Gastrocnemius medialis (tissue), 4 donors: ENCODE results near the gene EPYC. TPM values are rescaled to one million over a fixed set of nuclear protein-coding genes. Genes with fewer than 3 reads are reported as not detected.

ENCODE experiments used
- ATAC-seq, 2 donors: fragments of 150-250 bp; one replicate each; pipeline ENCODE4 v1.9.1; 2016
- DNase-seq, 2 donors: peaks; one replicate each; pipeline ENCODE4 v3.0.0-alpha.2; 2019
- H3K27ac ChIP-seq, 4 donors: fragments of 200-600 bp; sonication (generic); 1 replicate in 1 of 4; 2 replicates in 3 of 4; pipeline ENCODE4 v1.5.1; 2016 to 2018; ENCODE audit warnings: mild to moderate bottlenecking in 2 of 4, moderate library complexity in 1 of 4
- H3K27me3 ChIP-seq, 3 donors: fragments of 200-600 bp; sonication (generic) in 2 of 3; 1 replicate in 1 of 3; 2 replicates in 2 of 3; pipeline versions ENCODE4 v1.5.1 to v1.6.0; 2016 to 2019; ENCODE audit warnings: mild to moderate bottlenecking in 1 of 3, moderate library complexity in 1 of 3
- H3K36me3 ChIP-seq, 2 donors: fragments of 200-600 bp; sonication (generic) in 1 of 2; one replicate each; pipeline ENCODE4 v1.5.1; 2017 to 2018
- H3K4me1 ChIP-seq, 2 donors: fragments of 200-600 bp; sonication (generic) in 1 of 2; one replicate each; pipeline ENCODE4 v1.5.1; 2016 to 2017; ENCODE audit warnings: mild to moderate bottlenecking in 2 of 2
- H3K4me3 ChIP-seq, 4 donors: fragments of 200-600 bp; sonication (generic) in 3 of 4; 1 replicate in 1 of 4; 2 replicates in 3 of 4; pipeline ENCODE4 v1.5.1; 2016 to 2019; ENCODE audit warnings: mild to moderate bottlenecking in 2 of 4
- H3K9me3 ChIP-seq, 3 donors: fragments of 200-600 bp; sonication (generic) in 2 of 3; 1 replicate in 1 of 3; 2 replicates in 2 of 3; pipeline ENCODE4 v1.5.1; 2016 to 2019
- POLR2A ChIP-seq, 2 donors: fragments of 450-650 bp; IDR thresholded peaks; one replicate each; pipeline ENCODE4 v1.6.1; 2017; ENCODE audit warnings: antibody characterized with exemption in 2 of 2, mild to moderate bottlenecking in 2 of 2, moderate library complexity in 2 of 2
- in situ Hi-C, 4 donors: fragments of 200-750 bp; cut with MboI; loops; one replicate each; pipeline versions ENCODE4 v1.15.0 to v1.8.0; 2017; ENCODE audit warnings: low sequenced_read_pairs in 4 of 4
- intact Hi-C: fragments of 100-400 bp; cut with DNase I; formaldehyde crosslinking; loops from one replicate; pipeline ENCODE4 v1.15.1; 2023; ENCODE audit warnings: low total_unique reads
- total RNA-seq, 4 donors: library from RNA; depleted of rRNA; stranded (reverse); fragments of >200 nt; gene quantifications; one replicate each; pipeline versions ENCODE4 v1.1.0 to v1.2.3, GENCODE V29; 2016
- TF ChIP-seq, protein P1 (sequence below), 5 experiments: fragments of 450-650 bp in 3 of 5; fragments of 200-600 bp in 2 of 5; sonication (generic) in 2 of 5; IDR thresholded peaks in 4 of 5; conservative IDR thresholded peaks in 1 of 5; 1 replicate in 4 of 5; 2 replicates in 1 of 5; pipeline ENCODE4 v1.5.1; 2016 to 2019; ENCODE audit warnings: antibody characterized with exemption in 5 of 5, mild to moderate bottlenecking in 3 of 5, moderate library complexity in 3 of 5

EPYC gene
- total RNA-seq, 4 donors from 2014 or later, result not detected

DNA sequence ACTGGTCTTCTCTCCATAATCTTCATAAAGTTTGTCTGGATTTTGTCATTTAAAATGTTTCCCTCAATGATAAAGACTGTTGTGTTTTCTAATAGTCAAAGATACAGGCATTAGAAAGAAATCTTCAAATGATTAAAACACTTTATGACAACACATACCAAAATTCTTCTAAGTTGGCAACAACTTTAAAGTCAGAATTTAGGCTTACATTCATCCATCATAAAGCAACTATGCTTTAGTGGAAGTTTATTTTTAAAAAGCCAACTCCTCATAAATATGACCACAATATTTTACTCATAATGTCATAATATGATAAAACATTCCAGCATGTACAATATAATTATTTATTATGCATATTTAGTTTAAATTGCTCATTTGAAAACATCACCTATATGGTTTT is 32.5 kb downstream of the EPYC start:
- no peaks in the 10 kb centered on the region for H3K27me3 ChIP-seq
- H3K36me3 ChIP-seq, result no peaks in the 10 kb centered on the region
- H3K27ac ChIP-seq, result no peak overlapping the region
- no peak overlapping the region for H3K4me3 ChIP-seq
- ATAC-seq (no peak), DNase-seq (no peak)
- TF ChIP-seq, protein P1, sequence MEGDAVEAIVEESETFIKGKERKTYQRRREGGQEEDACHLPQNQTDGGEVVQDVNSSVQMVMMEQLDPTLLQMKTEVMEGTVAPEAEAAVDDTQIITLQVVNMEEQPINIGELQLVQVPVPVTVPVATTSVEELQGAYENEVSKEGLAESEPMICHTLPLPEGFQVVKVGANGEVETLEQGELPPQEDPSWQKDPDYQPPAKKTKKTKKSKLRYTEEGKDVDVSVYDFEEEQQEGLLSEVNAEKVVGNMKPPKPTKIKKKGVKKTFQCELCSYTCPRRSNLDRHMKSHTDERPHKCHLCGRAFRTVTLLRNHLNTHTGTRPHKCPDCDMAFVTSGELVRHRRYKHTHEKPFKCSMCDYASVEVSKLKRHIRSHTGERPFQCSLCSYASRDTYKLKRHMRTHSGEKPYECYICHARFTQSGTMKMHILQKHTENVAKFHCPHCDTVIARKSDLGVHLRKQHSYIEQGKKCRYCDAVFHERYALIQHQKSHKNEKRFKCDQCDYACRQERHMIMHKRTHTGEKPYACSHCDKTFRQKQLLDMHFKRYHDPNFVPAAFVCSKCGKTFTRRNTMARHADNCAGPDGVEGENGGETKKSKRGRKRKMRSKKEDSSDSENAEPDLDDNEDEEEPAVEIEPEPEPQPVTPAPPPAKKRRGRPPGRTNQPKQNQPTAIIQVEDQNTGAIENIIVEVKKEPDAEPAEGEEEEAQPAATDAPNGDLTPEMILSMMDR (IDR thresholded peaks at IDR 0.05 in 4 of 5, conservative IDR thresholded peaks at IDR 0.05 in 1 of 5), result no peak
- no peak for TF ChIP-seq POLR2A (IDR thresholded peaks at IDR 0.05)
- intact Hi-C loops (no loop called here), in situ Hi-C loops (loop anchor here (10.0 to 25.0 kb wide), 4 partner anchors 365 to 1690 kb away; partner anchors contain the start of gene POC1B (in 1 of the 4))
- H3K4me1 ChIP-seq, result no peaks in the 10 kb centered on the region
- H3K9me3 ChIP-seq, result no peaks in the 10 kb centered on the region

DNA sequence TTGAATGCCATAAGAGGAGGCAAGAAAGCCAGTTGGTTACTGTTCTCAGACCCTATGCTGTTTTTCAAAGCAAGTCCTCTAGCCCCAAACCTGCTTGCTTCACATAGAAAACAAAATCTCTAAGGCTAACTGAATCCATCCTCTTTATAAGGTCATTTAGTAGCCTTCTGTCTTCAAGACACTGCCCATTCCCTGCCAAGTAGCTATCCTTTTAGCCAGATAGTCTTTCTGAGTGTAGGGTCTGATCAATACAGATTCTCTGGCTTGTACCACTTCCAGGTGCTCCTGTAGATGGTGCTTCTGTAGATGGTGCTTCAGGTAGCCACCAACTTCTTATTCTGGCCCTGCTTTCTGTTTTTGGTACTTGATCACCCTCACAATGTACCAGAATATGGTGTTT is 33.9 kb downstream of the EPYC start:
- DNase-seq (no peak), ATAC-seq (no peak)
- no peaks in the 10 kb centered on the region for H3K27me3 ChIP-seq
- in situ Hi-C loops (loop anchor here (10.0 to 25.0 kb wide), 4 partner anchors 366 to 1691 kb away; partner anchors contain the start of gene POC1B (in 1 of the 4)), intact Hi-C loops (no loop called here)
- no peaks in the 10 kb centered on the region for H3K36me3 ChIP-seq
- H3K9me3 ChIP-seq, result no peaks in the 10 kb centered on the region
- H3K4me1 ChIP-seq, result no peaks in the 10 kb centered on the region
- H3K27ac ChIP-seq, result no peak overlapping the region
- H3K4me3 ChIP-seq, result no peak overlapping the region
- TF ChIP-seq, protein P1 (IDR thresholded peaks at IDR 0.05 in 4 of 5, conservative IDR thresholded peaks at IDR 0.05 in 1 of 5), result no peak
- TF ChIP-seq POLR2A (IDR thresholded peaks at IDR 0.05), result no peak

DNA sequence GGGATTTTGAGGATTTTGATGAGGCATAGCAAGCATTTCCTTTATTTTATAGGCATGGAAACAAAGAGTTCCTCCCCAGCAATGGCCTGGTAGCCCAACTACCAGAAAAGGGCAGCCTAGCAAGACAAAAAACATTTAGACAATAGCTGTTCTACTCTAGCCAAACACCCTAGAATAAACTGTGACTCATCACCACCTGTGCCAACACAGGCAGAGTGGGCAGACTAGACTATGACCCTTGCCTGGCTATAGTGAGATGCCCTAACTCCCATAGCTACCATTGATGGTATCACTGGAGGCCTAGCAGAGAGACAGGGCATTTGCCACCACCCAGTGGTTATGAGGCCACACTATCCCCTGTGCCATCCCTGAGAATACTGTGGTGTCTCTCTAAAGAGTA is 34.3 kb downstream of the EPYC start:
- Histone ChIP-seq H3K9me3 (no peaks in the 10 kb centered on the region), H3K27me3 (no peaks in the 10 kb centered on the region), H3K4me3 (no peak overlapping the region), H3K27ac (no peak overlapping the region), H3K36me3 (no peaks in the 10 kb centered on the region), H3K4me1 (no peaks in the 10 kb centered on the region)
- TF ChIP-seq, protein P1 (IDR thresholded peaks at IDR 0.05 in 4 of 5, conservative IDR thresholded peaks at IDR 0.05 in 1 of 5), result no peak
- TF ChIP-seq POLR2A (IDR thresholded peaks at IDR 0.05), result no peak
- in situ Hi-C loops (loop anchor here (10.0 to 25.0 kb wide), 4 partner anchors 367 to 1692 kb away; partner anchors contain the start of gene POC1B (in 1 of the 4)), intact Hi-C loops (no loop called here)
- DNase-seq (no peak), ATAC-seq (no peak)

DNA sequence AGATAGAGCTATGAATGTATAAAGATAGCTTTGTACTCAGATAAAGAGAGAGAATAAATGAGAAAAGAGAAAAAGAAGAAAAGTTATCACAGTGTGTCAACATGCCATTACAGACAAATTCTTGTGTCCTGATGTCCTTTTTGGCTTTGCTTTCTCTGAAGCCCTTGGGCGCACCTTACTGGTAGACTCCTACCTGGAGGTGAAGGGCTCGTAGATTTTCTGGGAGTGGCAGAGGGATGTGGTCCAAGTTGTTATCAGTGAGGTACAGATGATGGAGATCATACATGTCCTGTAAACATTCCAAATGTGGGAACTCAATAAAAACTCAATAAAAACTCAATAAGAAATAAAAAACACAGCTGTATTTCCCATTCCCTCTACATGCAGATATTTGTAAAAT is 34.9 kb downstream of the EPYC start:
- intact Hi-C loops, result no loop called here
- Histone ChIP-seq H3K27ac (no peak overlapping the region), H3K4me3 (no peak overlapping the region), H3K27me3 (no peaks in the 10 kb centered on the region), H3K9me3 (no peaks in the 10 kb centered on the region), H3K4me1 (no peaks in the 10 kb centered on the region), H3K36me3 (no peaks in the 10 kb centered on the region)
- TF ChIP-seq POLR2A (IDR thresholded peaks at IDR 0.05), result no peak
- TF ChIP-seq, protein P1 (IDR thresholded peaks at IDR 0.05 in 4 of 5, conservative IDR thresholded peaks at IDR 0.05 in 1 of 5), result no peak
- no peak for DNase-seq
- in situ Hi-C loops, result loop anchor here (10.0 to 25.0 kb wide), 4 partner anchors 367 to 1692 kb away; partner anchors contain the start of gene POC1B (in 1 of the 4)
- ATAC-seq, result no peak

DNA sequence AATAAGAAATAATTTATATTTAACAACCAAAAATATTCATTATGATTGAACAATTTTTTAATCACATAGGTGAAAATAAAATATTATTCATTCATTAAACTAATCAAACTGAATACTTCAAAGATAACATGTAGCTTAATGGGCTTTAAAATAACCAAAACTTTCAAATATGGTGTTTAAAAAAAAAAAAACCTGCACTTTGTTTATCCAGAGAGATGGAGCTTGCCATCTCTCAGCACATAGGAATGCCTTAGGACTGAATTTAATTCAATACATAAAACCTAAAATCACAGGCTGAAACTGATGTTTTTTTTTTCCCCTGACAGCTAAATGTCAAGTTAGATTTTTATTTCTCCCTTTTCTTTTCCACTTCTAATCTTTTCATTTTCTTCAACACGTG is 35.4 kb downstream of the EPYC start:
- no peak overlapping the region for H3K4me3 ChIP-seq
- no peaks in the 10 kb centered on the region for H3K9me3 ChIP-seq
- no peak for TF ChIP-seq POLR2A (IDR thresholded peaks at IDR 0.05)
- TF ChIP-seq, protein P1 (IDR thresholded peaks at IDR 0.05 in 4 of 5, conservative IDR thresholded peaks at IDR 0.05 in 1 of 5), result no peak
- in situ Hi-C loops (loop anchor here in 3 of 4 donors (25.0 kb wide), 3 partner anchors 368 to 1693 kb away; partner anchors contain the start of gene POC1B (in 1 of the 3)), intact Hi-C loops (no loop called here)
- H3K4me1 ChIP-seq, result no peaks in the 10 kb centered on the region
- H3K27ac ChIP-seq, result no peak overlapping the region
- ATAC-seq (no peak), DNase-seq (no peak)
- H3K27me3 ChIP-seq, result no peaks in the 10 kb centered on the region
- H3K36me3 ChIP-seq, result no peaks in the 10 kb centered on the region
